ENCODE data around the gene CRYAB.

- TF ChIP-seq USF2 (IDR thresholded peaks at IDR 0.05) (no peak), CTCF (IDR thresholded peaks at IDR 0.05) (no peak), FOSL2 (IDR thresholded peaks at IDR 0.05) (no peak), FOSL2 (CRISPR knock-in tag; IDR thresholded peaks at IDR 0.05) (no peak), HDAC2 (IDR thresholded peaks at IDR 0.05) (no peak), ATOH8 (CRISPR knock-in tag; IDR thresholded peaks at IDR 0.05; ENCODE audit: low read depth) (no peak), EP300 (IDR thresholded peaks at IDR 0.05) (no peak), POLR2A (IDR thresholded peaks at IDR 0.05; ENCODE audit: low read length) (no peak), SMC3 (IDR thresholded peaks at IDR 0.05) (no peak), RAD21 (conservative IDR thresholded peaks at IDR 0.05 in 1 of 2, IDR thresholded peaks at IDR 0.05 in 1 of 2) (no peak), NFE2L2 (conservative IDR thresholded peaks at IDR 0.05; ENCODE audit: low read length) (no peak)
Observed at GRCh38 chr11:111944139-111944538, 32.6 kb upstream of the CRYAB start.

All from A549 (cell line).